DOHH2 (cell line): ENCODE results near the gene FIGNL2.
A peak's percentile ranks its signal among the peaks of the same experiment; 100 is the strongest.

Source experiments
- H3F3A ChIP-seq: fragments of 200-600 bp; sonication (generic), shearing (Covaris generic); 2 replicates; pipeline ENCODE4 v1.6.0; 2016; ENCODE audit warnings: antibody characterized with exemption, mild to moderate bottlenecking; ENCODE audit not compliant: control insufficient read depth, insufficient read depth
- H3K27ac ChIP-seq: fragments of 200-600 bp; sonication (generic); 2 replicates; pipeline ENCODE4 v1.5.1; 2014; ENCODE audit warnings: low read depth, mild to moderate bottlenecking, low read length, moderate library complexity
- H3K27me3 ChIP-seq: fragments of 200-600 bp; sonication (generic); 2 replicates; pipeline ENCODE4 v1.6.1; 2014; ENCODE audit warnings: mild to moderate bottlenecking, low read length, mixed read lengths; ENCODE audit not compliant: control insufficient read depth
- H3K36me3 ChIP-seq: fragments of 200-600 bp; sonication (generic); 2 replicates; pipeline ENCODE4 v1.6.1; 2014; ENCODE audit warnings: mild to moderate bottlenecking, low read length, moderate library complexity, mixed read lengths; ENCODE audit not compliant: control insufficient read depth
- H3K4me1 ChIP-seq: fragments of 200-600 bp; sonication (generic); 2 replicates; pipeline ENCODE4 v1.6.1; 2014; ENCODE audit warnings: mild to moderate bottlenecking, low read length, mixed read lengths; ENCODE audit not compliant: control insufficient read depth
- H3K4me2 ChIP-seq: fragments of 200-600 bp; sonication (generic); 2 replicates; pipeline ENCODE4 v1.6.0; 2014; ENCODE audit warnings: mild to moderate bottlenecking, low read length, moderate library complexity
- H3K4me3 ChIP-seq: fragments of 200-600 bp; sonication (generic); 2 replicates; pipeline ENCODE4 v1.5.1; 2014; ENCODE audit warnings: mild to moderate bottlenecking, low read length, mixed read lengths
- H3K79me2 ChIP-seq: fragments of 200-600 bp; sonication (generic); 2 replicates; pipeline ENCODE4 v1.6.1; 2014; ENCODE audit warnings: mild to moderate bottlenecking, low read length, mixed read lengths; ENCODE audit not compliant: control insufficient read depth
- H3K9me2 ChIP-seq: fragments of 200-600 bp; sonication (generic); replicated peaks from 2 replicates; pipeline ENCODE4 v1.6.1; 2014; ENCODE audit warnings: mild to moderate bottlenecking, low read length, mixed read lengths; ENCODE audit not compliant: control insufficient read depth
- H3K9me3 ChIP-seq: fragments of 200-600 bp; sonication (generic); 2 replicates; pipeline ENCODE4 v1.6.1; 2014; ENCODE audit warnings: antibody characterized with exemption, low read length, mixed read lengths; ENCODE audit not compliant: control insufficient read depth, insufficient read depth
- H4K20me1 ChIP-seq: fragments of 200-600 bp; sonication (generic); 2 replicates; pipeline ENCODE4 v1.6.0; 2014; ENCODE audit warnings: low read depth, mild to moderate bottlenecking, antibody characterized with exemption, low read length, moderate library complexity; ENCODE audit not compliant: control insufficient read depth, insufficient read depth
- EZH2phosphoT487 ChIP-seq: fragments of 200-600 bp; sonication (generic); IDR thresholded peaks from 2 replicates; pipeline ENCODE4 v1.6.1; 2017; ENCODE audit warnings: borderline replicate concordance, mild to moderate bottlenecking, antibody characterized with exemption, low read length, moderate library complexity, mixed read lengths
- TF ChIP-seq, protein P1 (sequence below): fragments of 200-600 bp; sonication (generic); IDR thresholded peaks from one replicate; pipeline ENCODE4 v1.5.1; 2014; ENCODE audit warnings: antibody characterized with exemption, mild to moderate bottlenecking, low read depth, low read length; ENCODE audit not compliant: poor library complexity, severe bottlenecking

Gene FIGNL2

GRCh38 chr12:51871126-51871525 is 22.6 kb upstream of the FIGNL2 start:
- Histone ChIP-seq H3K27me3 (peaks cover 7% of the 10 kb centered on the region), H3K27ac (no peak overlapping the region), H3K4me1 (no peaks in the 10 kb centered on the region), H3K9me2 (no peaks in the 10 kb centered on the region), H3F3A (no peaks in the 10 kb centered on the region), H4K20me1 (no peaks in the 10 kb centered on the region), H3K79me2 (no peaks in the 10 kb centered on the region), H3K4me2 (no peak overlapping the region), H3K36me3 (no peaks in the 10 kb centered on the region), H3K4me3 (no peak overlapping the region), H3K9me3 (no peaks in the 10 kb centered on the region)
- TF ChIP-seq, protein P1, sequence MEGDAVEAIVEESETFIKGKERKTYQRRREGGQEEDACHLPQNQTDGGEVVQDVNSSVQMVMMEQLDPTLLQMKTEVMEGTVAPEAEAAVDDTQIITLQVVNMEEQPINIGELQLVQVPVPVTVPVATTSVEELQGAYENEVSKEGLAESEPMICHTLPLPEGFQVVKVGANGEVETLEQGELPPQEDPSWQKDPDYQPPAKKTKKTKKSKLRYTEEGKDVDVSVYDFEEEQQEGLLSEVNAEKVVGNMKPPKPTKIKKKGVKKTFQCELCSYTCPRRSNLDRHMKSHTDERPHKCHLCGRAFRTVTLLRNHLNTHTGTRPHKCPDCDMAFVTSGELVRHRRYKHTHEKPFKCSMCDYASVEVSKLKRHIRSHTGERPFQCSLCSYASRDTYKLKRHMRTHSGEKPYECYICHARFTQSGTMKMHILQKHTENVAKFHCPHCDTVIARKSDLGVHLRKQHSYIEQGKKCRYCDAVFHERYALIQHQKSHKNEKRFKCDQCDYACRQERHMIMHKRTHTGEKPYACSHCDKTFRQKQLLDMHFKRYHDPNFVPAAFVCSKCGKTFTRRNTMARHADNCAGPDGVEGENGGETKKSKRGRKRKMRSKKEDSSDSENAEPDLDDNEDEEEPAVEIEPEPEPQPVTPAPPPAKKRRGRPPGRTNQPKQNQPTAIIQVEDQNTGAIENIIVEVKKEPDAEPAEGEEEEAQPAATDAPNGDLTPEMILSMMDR: peak; percentile 37
- no peak for TF ChIP-seq EZH2phosphoT487

DNA sequence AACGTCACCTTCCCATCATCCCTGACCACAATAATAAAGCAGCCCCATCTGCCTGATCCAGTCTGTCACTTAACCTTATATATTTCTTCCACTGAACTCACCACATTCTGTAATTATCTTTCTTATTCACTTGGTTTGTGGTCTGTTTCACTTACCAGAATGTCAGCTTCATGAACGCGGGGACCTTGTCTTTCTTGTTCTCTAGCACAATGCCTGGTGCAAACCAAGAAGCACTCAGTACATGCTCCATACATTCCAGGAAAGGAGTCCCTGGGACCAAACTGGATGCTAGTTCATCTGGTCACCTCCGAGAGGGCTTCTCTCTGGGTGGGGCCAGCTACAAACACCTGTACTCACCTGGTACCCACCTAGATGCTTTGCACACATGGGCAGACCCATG is 22.0 kb upstream of the FIGNL2 start:
- no peaks in the 10 kb centered on the region for H3K36me3 ChIP-seq
- no peak for TF ChIP-seq EZH2phosphoT487
- TF ChIP-seq, protein P1: no peak
- no peak overlapping the region for H3K4me2 ChIP-seq
- H3K79me2 ChIP-seq: no peaks in the 10 kb centered on the region
- no peaks in the 10 kb centered on the region for H3K9me2 ChIP-seq
- H3K4me1 ChIP-seq: no peaks in the 10 kb centered on the region
- H3K4me3 ChIP-seq: no peak overlapping the region
- peaks cover 7% of the 10 kb centered on the region for H3K27me3 ChIP-seq
- no peaks in the 10 kb centered on the region for H4K20me1 ChIP-seq
- H3K27ac ChIP-seq: no peak overlapping the region
- no peaks in the 10 kb centered on the region for H3F3A ChIP-seq
- no peaks in the 10 kb centered on the region for H3K9me3 ChIP-seq

- Histone ChIP-seq H3K36me3 (no peaks in the 10 kb centered on the region), H3K4me1 (no peaks in the 10 kb centered on the region), H3K4me3 (no peak overlapping the region), H3K27ac (no peak overlapping the region), H3K79me2 (no peaks in the 10 kb centered on the region), H3K27me3 (peaks cover 7% of the 10 kb centered on the region), H3F3A (no peaks in the 10 kb centered on the region), H4K20me1 (no peaks in the 10 kb centered on the region), H3K9me3 (no peaks in the 10 kb centered on the region), H3K9me2 (no peaks in the 10 kb centered on the region), H3K4me2 (no peak overlapping the region)
- TF ChIP-seq, protein P1: no peak
- TF ChIP-seq EZH2phosphoT487: no peak
Measured at GRCh38 chr12:51869931-51870330, 21.4 kb upstream of the FIGNL2 start.

- Histone ChIP-seq H3K79me2 (no peaks in the 10 kb centered on the region), H3K4me3 (no peak overlapping the region), H3K4me1 (no peaks in the 10 kb centered on the region), H3K9me3 (no peaks in the 10 kb centered on the region), H3F3A (no peaks in the 10 kb centered on the region), H3K9me2 (no peaks in the 10 kb centered on the region), H3K36me3 (no peaks in the 10 kb centered on the region), H3K27me3 (peaks cover 7% of the 10 kb centered on the region), H4K20me1 (no peaks in the 10 kb centered on the region), H3K4me2 (no peak overlapping the region), H3K27ac (no peak overlapping the region)
- TF ChIP-seq EZH2phosphoT487: no peak
- TF ChIP-seq, protein P1: no peak
Measured at GRCh38 chr12:51869496-51869865, 21.0 kb upstream of the FIGNL2 start.
